Effector CD8-positive, alpha-beta T cell (primary cell): Measurements from ENCODE around the gene CCKAR.
"Not testable (repeated sequence)": the region's sequence is repeated elsewhere in the genome, so short reads cannot be mapped to it uniquely, and the experiment has no call there.

Experiments
- DNase-seq: peaks from one replicate; lab custom pipeline; 2025; lab: John Stamatoyannopoulos, UW
- total RNA-seq, 4 experiments: gene quantifications; one replicate each; lab custom pipeline; 2026; lab: John Stamatoyannopoulos, UW

The CCKAR gene
- total RNA-seq, result 0 reads per million in 4 experiments

- DNase-seq, result no peak
These were observed at the start of gene CCKAR for GRCh38 chr4:26490111-26490959. TSS of gene CCKAR (minus strand) at chr4:26490484. CDS start at chr4:26490267, 217 bp downstream.

- no peak for DNase-seq
These were observed 43.4 kb upstream of the CCKAR start for GRCh38 chr4:26533685-26534084.

GRCh38 chr4:26531491-26532116 is 41.3 kb upstream of the CCKAR start:
- DNase-seq, result no peak

- DNase-seq, result no peak
These were observed 39.8 kb upstream of the CCKAR start for GRCh38 chr4:26530099-26530498.

- no peak for DNase-seq
These were observed 39.2 kb upstream of the CCKAR start for GRCh38 chr4:26529479-26529878.

GRCh38 chr4:26525771-26526150 is 35.5 kb upstream of the CCKAR start:
- DNase-seq, result no peak

GRCh38 chr4:26525136-26525770 is 35.0 kb upstream of the CCKAR start:
- DNase-seq, result no peak

- DNase-seq, result no peak
These were observed 33.7 kb upstream of the CCKAR start for GRCh38 chr4:26524011-26524410.

GRCh38 chr4:26522478-26522877 is 32.2 kb upstream of the CCKAR start:
- no peak for DNase-seq

- no peak for DNase-seq
These were observed 30.6 kb upstream of the CCKAR start for GRCh38 chr4:26520728-26521450.

- DNase-seq, result no peak
These were observed 25.7 kb upstream of the CCKAR start for GRCh38 chr4:26515936-26516335.

GRCh38 chr4:26510334-26510964 is 20.2 kb upstream of the CCKAR start:
- no peak for DNase-seq

- DNase-seq, result no peak
These were observed 19.5 kb upstream of the CCKAR start for GRCh38 chr4:26509681-26510333.

GRCh38 chr4:26507286-26507685 is 17.0 kb upstream of the CCKAR start:
- no peak for DNase-seq

GRCh38 chr4:26503844-26504243 is 13.6 kb upstream of the CCKAR start:
- no peak for DNase-seq

GRCh38 chr4:26503427-26503826 is 13.1 kb upstream of the CCKAR start:
- DNase-seq, result no peak

- not testable (repeated sequence) for DNase-seq
These were observed 10.3 kb upstream of the CCKAR start for GRCh38 chr4:26500565-26500999.

GRCh38 chr4:26496207-26496783 is 6.0 kb upstream of the CCKAR start:
- no peak for DNase-seq

GRCh38 chr4:26493461-26493860 is 3.2 kb upstream of the CCKAR start:
- no peak for DNase-seq

GRCh38 chr4:26491449-26492170 is 1.3 kb upstream of the CCKAR start:
- DNase-seq, result no peak
